Measurements from ENCODE around the gene KICS2.
"Not testable (repeated sequence)": the region's sequence is repeated elsewhere in the genome, so short reads cannot be mapped to it uniquely, and the experiment has no call there.

KICS2 gene

DNA sequence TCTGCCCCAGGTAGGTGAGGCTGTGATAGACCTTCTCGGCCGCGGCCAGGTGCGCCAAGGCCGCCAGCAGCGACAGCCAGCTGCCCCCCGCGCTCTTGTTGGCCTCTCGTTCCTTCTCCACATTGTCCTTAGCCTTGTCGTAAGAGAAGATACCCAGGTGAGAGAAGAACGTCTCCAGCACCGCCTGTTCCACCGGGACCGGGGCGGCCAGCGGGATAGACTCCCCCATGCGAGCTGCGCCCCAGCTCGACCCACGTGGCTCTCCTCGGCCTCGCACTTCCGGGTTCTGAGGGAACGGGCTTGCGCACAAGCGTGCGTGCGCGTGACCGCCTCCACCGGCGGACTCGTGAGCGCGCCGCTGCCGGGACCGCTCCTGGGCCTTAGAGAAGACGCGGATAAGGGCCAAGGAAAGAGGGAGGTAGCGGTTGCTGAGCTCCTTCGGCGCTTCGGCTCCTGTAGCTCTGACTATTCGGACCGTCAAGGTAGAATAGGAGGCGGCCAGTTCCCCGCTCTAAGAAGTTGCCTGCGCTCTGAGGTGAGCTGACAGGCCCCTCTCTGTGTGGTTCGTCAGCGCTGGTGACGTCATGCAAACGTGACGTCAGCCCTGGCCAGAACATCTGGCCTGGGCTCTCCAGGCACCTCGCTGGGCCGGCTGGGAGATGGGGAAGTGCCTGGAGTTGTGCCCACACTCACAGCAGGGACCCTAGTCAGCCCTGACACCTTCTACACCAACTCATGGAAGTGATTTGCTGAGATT, at the start of gene KICS2:
Gene KICS2 (minus strand): TSS at position 288 of the 757 bp plus-strand sequence. CDS start 59 bp downstream, at position 229.
- peak; percentile 85 for DNase-seq (ENCODE audit: low read depth)

DNA sequence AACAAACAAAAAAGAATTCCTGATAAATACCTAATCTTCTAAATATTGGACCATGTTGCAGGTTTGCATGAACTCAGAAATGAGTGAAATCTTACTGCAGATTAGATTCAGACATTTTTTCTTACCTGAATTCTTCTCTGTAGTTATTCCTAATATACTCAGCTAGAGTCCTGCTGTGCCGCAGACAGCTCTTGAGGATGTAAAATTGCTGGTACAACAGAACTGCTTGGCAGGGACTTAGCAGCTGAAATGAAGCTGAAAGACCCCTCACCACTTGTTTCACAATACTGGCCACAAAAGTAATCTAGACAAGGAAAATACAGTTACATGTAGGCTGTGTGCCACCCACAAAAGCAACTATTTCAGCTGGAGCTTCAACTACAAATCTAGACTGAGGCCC, 48.3 kb upstream of the KICS2 start:
- no peak for DNase-seq (ENCODE audit: low read depth)

DNA sequence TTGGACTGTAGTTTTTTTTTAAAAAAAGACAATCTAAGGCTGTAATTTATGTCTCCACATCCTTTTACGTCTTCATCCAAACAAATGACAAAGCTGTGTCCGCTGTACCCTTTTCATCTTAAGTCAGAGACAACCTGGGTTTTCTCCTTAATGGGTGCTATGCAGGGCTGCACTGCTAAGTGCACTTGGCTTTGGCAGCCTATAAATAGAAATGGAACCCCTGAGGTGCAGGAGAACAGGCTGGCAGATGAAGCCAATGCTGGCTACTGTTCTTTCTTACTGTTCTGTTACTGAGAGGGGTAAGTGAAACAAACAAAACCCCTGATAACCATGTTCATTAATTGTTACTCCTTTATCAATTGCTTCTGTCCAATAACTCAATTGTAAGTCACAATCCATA, 47.1 kb upstream of the KICS2 start:
- no peak for DNase-seq (ENCODE audit: low read depth)

DNA sequence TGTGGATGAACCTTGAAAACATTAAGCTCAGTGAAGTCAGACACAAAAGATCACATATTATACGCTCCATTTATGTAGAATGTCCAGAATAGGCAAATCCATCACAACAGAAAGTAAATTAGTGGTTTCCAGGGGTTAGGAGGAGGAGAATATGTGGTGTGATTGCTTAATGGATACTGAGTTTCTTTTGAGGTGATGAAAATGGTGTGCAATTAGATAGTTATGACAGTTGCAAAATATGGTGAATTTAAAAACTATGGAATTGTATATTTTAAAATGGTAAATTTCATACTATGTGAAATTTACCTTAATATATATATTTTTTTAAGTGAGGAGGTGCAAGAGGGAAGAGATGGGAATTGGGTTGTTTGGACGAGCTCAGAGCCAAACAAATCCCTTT, 46.3 kb upstream of the KICS2 start:
- no peak for DNase-seq (ENCODE audit: low read depth)

DNA sequence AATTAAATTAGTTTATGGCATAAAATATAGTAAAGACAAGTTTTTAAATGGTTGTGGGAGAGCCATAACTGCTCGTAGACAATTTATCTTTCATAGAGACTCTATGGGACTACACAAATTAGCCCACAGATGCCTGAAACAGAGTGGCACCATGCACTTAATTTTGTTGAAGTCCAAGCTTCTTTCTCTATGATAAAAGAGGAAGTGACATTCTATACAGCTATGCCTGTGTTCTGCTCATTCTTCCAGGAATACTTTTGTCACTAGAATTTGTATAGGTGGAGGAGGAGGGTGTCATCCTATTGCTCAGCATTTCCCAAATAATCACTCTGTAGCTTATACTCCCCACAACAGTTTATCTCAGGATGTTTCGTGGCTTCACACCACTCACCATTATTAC, 43.7 kb upstream of the KICS2 start:
- no peak for DNase-seq (ENCODE audit: low read depth)

DNA sequence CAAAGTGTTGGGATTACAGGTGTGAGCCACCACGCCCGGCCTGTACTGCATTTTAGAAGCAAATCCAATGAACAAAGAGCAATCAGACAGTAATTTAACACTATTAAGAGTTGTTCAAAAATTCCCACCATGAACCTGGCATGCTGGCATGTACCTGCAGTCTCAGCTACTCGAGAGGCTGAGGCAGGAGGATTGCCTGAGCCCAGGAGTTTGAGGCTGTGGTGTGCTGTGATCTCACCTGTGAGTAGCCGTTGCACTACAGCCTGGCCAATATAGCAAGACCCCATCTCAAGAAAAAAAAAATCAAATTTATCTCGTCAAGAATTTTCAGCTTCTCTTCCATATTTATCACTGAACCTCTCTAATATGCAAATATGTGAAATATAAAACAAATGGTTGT, 39.7 kb upstream of the KICS2 start:
- DNase-seq (ENCODE audit: low read depth), result no peak

DNA sequence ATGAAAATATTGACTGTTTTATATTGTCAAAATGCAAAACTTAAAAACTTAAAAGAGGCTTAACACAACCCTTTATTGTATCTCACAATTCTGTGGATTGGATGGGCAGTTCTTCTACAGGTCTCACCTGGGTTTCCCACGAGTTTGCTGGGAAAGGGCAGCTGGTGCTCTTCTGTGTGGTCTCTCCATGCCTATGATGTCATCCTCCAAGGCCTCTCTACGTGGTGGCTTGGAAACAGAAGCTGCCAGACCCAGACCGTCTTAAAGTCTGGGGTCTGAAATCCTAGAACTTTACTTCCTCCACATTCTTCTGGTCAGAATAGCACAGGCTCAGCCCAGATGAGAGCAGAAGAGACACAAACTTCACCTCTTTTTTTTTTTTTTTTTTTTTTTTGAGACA, 36.5 kb upstream of the KICS2 start:
- DNase-seq (ENCODE audit: low read depth), result no peak

DNA sequence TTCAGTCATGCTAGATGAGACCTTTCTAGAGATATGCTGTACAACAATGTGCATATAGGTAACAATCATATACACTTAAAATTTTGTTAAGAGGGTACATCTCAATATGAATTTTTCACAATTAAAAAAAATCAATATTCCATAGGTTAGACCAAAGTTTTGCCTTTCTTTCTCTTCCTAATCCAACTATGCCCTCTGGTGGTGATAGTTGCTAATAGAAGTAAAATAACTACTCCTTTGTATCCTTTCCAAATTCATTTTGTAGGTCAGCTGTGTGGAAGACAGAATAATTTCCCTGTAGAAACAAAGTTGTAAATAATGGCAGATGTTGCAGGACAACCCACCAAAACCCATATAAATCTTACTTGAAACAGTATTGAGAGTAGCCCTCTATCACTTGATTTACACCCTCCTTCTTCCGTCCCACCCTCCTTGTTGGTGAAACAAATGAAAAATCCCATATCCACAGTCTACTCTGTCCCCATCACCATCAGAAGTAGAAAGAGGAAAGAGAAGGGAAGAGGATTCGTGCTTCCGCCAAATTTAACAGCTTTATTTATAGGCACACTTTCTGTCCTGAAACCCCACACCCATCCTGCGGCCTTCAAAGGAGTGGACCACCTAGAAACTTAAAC, 34.2 kb upstream of the KICS2 start:
- peak; percentile 56 for DNase-seq (ENCODE audit: low read depth)

DNA sequence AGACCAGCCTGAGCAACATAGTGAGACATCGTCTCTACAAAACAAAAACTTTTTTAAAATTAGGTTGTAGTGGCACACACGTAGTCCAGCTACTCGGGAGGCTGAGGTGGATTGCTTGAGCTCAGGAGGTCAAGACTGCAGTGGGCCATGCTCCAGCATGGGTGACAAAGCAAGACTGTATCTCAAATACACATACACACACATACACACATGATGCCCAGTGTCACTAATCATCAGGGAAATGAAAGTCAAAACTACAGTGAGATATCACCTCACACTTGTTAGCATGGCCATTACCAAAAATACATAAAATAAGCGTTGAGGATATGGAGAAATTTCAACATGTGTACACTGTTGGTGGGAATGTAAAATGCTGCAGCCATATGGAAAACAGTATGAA, 33.2 kb upstream of the KICS2 start:
- no peak for DNase-seq (ENCODE audit: low read depth)

DNA sequence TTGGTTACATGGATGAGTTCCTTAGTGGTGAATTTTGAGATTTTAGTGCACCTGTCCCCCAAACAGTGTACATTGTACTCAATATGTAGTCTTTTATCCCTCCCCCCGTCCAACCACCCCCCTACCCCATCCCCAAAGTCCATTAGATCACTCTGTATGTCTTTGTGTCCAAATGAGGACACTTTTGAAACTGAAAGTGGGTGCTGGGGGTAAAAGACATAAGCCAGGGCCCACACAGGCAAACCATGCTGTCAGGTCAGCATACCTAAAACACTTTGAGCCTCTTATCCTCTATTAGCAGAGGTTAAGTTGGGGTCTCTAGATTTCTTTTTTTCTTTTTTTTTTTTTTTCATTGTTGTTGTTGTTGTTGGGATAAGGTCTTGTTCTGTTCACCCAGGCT, 31.3 kb upstream of the KICS2 start:
- no peak for DNase-seq (ENCODE audit: low read depth)

DNA sequence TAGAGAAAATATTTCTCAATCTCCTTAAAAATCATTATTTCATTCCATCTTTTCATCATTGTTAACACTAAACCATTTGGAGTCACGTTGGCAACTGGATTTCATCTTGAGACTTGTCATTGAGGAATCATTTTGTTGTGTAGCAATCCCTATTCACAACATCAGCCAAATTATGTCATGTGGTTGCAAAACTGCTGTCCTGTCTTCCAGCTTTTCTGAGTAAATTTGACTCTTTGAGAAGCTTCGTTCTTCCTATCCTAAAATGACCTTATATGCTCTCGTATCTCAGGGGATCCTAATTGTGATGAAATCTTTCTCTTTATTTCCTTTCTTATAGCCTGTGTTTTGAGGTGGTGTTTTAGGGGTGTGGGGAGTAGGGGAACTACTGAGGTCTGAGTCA, 30.6 kb upstream of the KICS2 start:
- peak; percentile 87 for DNase-seq (ENCODE audit: low read depth)

DNA sequence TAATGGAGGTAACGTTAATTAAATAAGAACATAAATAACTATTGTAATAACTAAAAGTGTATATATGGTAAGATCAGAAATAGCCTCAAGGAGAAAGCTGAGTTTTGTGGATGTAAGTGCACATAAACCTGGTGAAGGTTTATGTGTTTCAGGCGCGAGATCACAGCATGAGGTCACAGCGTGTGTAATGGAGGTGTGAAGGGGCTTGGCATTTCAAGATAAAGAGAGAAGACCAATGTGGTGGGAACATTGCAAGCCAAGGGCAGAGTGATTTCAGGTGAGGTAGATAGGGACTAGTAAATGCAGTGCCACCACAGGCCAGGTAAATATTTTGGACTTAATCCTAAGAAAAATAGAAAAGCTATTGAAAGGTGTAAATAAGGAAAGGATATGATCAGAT, 21.7 kb upstream of the KICS2 start:
- no peak for DNase-seq (ENCODE audit: low read depth)

DNA sequence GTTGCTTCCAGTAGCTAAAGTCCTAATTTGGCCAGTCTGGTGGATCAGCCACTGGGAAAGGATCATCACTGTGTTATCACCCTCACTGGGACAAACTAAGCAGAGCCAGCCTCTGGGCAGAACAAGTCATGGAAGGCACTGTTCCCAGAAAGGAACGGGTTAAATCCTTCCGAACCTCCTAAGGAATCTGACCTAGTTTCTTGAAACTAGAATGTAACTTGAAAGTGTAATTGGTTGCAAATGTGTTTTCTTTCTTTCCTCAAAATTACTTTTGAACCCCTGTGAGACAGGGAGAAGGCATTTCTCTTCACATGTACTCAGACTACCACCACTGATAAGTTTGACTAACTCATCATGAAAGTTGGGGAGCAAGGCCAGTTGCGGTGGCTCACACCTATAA, 18.7 kb upstream of the KICS2 start:
- no peak for DNase-seq (ENCODE audit: low read depth)

DNA sequence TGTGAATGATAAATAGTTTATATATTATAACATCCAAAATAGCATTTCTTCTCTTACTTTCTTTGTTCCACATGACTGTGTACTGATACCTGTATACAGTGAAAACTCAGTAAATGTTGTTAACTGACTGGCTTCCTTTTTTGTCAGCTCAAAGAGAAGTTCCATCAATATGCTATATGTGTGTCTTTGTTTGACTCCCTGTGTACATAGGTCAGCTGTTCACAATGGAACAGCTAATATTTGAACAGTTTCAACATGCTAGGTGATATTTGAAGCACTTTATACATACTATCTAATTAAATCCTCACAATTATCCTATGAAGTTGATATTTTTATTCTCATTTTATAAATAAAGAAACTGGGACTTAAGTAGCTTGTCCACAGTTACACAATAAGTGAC, 15.3 kb upstream of the KICS2 start:
- DNase-seq (ENCODE audit: low read depth), result no peak

DNA sequence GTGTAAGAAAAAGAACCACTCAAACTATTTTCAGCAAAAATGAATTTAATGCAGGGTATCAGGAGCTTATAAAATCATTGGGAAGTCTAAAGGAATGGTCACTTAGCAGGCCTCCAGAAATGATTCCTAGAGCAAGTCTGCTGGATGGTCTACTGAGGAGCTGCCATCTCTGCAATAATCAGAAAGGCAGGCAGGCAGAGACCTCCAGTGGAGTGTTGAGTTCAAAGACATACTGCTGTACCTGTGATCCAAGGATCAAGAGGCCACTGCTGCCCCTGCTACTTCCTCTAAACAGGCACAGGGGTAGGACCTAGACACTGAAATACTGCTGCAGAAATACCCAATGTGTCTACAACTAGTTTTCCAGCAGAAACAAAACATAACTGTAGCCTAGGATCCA, 14.5 kb upstream of the KICS2 start:
- DNase-seq (ENCODE audit: low read depth), result no peak

DNA sequence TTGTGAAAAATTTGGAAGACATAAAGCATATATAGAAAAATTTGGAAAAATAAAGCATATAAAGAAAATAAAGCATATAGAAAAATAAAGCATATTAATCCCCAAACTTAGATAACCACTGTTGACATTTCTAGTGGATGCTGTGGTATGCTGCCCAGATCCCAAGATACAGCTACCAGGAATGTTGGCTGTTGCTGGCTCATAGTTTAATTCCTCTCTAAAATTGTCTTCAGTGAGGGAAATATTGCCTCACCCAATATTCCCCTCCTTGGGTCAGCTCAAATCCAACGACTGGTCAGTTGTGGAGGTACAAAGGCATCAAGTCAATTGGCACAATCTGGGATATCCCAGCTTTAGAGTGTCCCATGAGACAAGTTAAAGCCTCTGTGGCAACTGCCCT, 10.1 kb upstream of the KICS2 start:
- no peak for DNase-seq (ENCODE audit: low read depth)

DNA sequence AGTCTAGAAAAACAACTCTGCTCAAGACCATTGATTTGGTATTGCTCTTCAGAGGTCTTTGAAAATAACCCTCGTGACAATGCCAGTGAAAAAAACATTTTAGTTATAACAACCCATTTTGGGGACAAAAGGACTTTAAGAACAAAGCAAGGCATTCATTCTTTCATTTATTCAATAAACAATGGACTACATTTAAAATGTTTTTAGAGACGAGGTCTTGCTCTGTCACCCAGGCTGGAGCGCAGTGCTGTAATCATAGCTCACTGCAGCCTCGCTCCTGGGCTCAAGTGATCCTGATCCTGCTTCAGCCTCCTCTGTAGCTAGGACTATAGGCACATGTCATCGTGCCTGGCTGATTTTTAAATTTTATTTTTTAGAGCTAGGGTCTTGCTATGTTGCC, 7.7 kb upstream of the KICS2 start:
- no peak for DNase-seq (ENCODE audit: low read depth)

DNA sequence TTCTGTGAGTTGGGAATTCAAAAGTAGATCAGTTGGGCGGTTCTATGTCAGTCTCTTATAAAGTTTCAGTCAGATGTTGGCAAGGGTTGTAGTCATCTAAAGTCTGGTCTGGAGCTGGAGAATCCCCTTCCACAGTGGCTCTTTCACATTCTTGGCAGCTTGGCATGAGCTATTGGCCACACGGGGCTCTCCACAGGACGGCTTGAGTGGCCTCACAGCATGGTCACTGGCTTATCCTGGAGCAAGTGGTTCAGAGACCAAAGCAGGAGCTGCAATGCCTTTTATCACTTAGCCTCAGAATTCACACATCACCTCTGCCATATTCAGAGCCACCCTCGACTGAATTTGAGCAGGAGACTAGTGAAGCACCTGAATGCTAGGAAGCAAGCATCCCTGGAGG, 7.1 kb upstream of the KICS2 start:
- DNase-seq (ENCODE audit: low read depth), result no peak

DNA sequence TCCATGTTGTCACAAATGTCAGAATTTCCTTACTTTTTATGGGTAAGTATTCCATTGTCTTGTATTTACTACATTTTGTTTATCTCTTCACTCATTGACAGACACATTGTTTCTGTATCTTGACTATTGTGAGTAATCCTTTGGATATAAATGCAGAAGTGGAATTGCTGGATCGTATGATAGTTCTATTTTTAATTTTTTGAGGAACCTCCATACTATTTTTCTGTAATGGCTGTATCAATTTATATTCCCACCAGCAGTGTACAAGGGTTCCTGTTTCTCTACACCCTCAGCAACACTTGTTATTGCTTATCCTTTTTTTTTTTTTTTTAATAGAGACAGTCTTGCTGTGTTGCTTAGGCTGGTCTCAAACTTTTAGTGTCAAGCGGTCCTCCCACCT, 3.5 kb upstream of the KICS2 start:
- DNase-seq (ENCODE audit: low read depth), result no peak

DNA sequence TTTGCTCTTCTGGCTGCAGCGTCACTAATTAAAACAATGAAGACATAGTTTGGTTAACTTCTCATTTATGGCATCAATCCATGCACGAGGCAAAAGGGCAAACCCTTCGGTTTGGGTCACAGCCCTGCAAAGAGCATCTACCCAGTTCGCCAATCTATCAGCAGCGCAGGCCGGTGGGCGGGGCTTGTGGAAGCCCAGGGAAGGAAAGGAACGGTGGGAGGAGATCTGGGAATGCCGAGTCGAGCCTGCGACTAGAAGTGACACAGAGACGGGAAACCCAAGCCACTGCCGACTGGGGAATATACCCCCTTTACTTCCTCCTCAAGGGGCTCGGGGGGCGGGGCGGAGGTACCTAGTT, 466 bp downstream of the KICS2 start:
- peak; percentile 57 for DNase-seq (ENCODE audit: low read depth)

DNA sequence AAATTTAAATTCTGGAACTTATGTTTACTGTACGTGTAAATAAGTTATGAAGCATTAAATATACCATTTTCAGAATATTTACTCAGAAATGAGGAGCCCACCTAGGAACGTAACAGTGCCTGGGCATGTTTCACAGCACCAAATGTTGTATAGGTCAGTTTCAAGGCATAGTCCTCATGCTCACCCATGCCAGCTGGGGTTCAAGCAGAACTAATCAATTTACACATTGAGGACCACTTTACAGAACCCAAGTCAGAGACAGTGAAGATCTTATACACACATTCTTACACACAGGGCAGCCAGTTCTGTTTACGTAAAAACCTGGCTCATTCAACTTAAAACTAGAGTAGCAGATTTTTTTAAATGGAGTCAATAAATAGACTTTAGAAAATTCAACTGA, 2.0 kb downstream of the KICS2 start:
- no peak for DNase-seq (ENCODE audit: low read depth)

DNA sequence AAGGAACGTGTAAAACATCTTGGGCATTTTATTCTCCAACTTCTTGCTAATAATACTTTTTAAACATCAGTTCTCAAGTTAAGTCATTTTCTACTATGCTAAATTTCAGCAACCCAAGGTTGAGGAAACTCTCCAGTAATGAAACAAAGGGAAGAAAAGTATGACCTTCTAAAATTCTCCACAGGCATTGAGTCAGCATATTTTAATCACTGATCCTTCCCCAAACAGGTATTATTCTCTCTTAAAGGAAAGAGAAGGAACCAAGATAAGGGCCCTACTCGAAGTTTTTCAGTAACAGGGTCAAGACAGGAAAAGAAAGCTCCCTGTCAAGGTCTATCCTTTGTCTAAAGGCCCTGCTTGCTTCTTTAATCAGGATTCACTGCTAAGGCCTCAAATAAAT, 3.0 kb downstream of the KICS2 start:
- no peak for DNase-seq (ENCODE audit: low read depth)

DNA sequence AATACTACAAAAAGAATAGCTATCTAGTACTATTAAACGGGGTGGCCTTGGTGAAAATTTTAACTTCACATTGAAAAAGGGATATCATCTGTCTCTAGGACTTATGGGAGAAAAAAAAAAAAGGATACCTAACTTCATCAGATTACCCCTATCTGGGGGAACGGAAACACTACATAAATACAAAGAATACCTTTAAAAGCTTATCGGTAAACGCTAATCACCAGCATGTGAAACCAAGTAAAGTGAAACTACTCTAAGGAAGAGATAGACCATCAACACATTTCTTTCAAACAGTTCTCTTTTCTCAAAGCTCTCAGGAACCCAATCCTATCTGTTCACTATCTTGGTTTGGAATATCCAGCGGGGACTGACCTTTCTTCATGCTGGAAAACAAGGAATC, 3.5 kb downstream of the KICS2 start:
- DNase-seq (ENCODE audit: low read depth), result no peak

DNA sequence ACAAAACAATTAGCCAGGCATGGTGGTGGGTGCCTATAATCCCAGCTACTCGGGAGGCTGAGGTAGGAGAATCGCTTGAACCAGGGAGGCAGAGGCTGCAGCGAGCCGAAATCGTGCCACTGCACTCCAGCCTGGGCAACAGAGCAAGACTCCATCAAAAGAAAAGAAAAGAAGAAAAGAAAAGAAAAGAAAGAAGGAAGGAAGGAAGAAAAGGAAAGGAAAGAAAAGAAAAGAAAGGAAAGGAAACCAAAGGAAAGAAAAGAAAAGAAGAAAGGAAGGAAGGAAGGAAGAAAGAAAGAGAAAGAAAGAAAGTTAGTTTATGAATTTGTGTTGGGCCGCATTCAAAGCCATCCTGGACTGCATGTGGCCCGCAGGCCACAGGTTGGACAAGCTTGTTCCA, 4.5 kb downstream of the KICS2 start:
- DNase-seq (ENCODE audit: low read depth), result not testable (repeated sequence)
